MG63 (cell line): ENCODE results near the gene TAGLN2. TPM values are rescaled to one million over a fixed set of nuclear protein-coding genes. Genes with fewer than 3 reads are reported as not detected.
A peak's percentile ranks its signal among the peaks of the same experiment; 100 is the strongest.

Source experiments
- DNase-seq: peaks from one replicate; pipeline ENCODE4 v3.0.0-alpha.2; 2020
- H3K27me3 ChIP-seq: fragments of 250-450 bp; sonication (Bioruptor Pico); 2 replicates; pipeline ENCODE4 v1.5.1; 2020; ENCODE audit warnings: mild to moderate bottlenecking, moderate library complexity
- H3K36me3 ChIP-seq: fragments of 250-450 bp; sonication (Bioruptor Pico); 2 replicates; pipeline ENCODE4 v1.5.1; 2020; ENCODE audit warnings: mild to moderate bottlenecking, moderate library complexity
- H3K4me3 ChIP-seq: fragments of 250-450 bp; sonication (Bioruptor Pico); 2 replicates; pipeline ENCODE4 v1.5.1; 2020; ENCODE audit warnings: mild to moderate bottlenecking, moderate library complexity
- H3K9me3 ChIP-seq: fragments of 250-450 bp; sonication (Bioruptor Pico); 2 replicates; pipeline ENCODE4 v1.5.1; 2020; ENCODE audit warnings: mild to moderate bottlenecking, moderate library complexity
- total RNA-seq: library from RNA; depleted of rRNA; stranded (reverse); fragments of >200 nt; shearing (Covaris generic); gene quantifications from 2 replicates; pipeline ENCODE4 v1.2.3, GENCODE V29; 2014; ENCODE audit warnings: low replicate concordance

Gene TAGLN2
- total RNA-seq, 1 experiment from 2014 or later, result 1,079 TPM

DNA sequence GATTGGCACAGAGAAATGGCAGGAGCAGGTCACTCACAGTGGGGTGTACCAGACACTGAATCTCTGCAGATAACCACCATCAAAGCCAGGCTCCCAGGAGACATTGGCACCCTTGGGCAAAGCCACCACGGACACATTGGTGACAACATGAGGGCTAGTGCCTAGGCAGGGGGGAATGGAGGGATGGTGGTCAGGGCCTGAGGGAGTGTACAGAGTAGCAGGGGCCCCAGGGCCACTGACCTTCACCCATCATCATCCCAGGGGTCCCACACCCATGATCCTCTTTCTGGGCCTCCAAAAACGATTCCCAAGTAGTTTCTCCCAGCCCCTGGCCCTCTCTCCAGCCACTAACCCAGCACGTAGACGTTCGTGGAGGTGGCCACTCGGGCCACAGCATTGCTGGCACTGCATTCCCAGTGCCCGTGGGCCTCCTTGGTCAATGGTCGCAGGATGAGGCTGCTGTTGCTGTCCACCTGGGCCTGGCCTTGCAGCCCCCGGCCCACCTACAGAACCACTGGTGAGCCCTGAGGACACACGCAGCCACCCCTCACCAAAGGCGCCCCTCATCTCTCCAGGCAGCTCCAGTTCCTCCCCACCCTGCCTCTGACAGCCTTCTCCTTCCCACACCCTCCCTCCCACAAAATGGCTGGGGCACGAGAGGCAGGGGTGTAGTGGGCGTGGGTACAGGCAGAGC lies 5.9 kb upstream of the TAGLN2 start:
- Histone ChIP-seq H3K9me3 (no peaks in the 10 kb centered on the region), H3K36me3 (no peaks in the 10 kb centered on the region), H3K27me3 (no peaks in the 10 kb centered on the region), H3K4me3 (no peak overlapping the region)
- no peak for DNase-seq

DNA sequence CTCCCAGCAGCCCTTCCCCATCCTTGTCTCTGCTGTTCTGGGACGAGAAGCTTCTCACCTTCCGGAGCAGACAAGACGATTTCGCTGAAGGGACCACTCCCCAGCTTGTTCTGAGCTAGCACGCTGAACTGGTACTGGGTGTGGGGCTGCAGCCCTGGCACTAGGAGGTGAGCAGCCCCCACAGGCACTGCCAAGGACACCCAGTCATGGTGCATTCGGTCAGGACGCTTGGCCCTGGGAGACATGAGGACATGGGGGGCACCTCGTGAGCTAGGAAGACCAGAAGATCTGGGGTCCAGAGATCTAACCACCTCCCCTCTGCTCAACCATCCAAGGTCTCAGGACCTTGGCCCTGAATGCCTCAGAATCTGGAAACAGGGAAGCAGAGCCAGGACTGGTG lies 5.3 kb upstream of the TAGLN2 start:
- H3K36me3 ChIP-seq, result no peaks in the 10 kb centered on the region
- no peaks in the 10 kb centered on the region for H3K9me3 ChIP-seq
- H3K27me3 ChIP-seq, result no peaks in the 10 kb centered on the region
- no peak for DNase-seq
- no peak overlapping the region for H3K4me3 ChIP-seq

DNA sequence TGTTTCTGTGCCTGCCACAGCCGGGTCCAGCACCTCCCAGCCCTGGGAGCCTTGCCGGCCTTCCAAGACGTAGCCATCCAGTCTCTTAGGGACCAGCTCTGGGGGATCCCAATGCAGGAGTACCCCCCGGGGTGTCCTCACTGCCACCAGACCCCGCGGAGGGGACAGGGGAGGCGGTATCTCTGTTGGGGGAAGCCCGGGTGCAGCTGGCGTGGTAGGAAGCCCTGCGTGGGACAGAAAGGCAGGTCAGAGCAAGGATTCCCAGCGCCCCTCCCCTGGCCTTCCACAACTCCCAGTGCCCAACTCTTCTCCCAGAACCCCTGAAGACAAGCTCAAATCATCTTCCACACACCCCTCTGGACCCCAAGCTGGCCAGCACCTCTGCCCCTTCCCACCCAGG lies 4.9 kb upstream of the TAGLN2 start:
- H3K4me3 ChIP-seq, result no peak overlapping the region
- no peak for DNase-seq
- H3K36me3 ChIP-seq, result no peaks in the 10 kb centered on the region
- no peaks in the 10 kb centered on the region for H3K9me3 ChIP-seq
- no peaks in the 10 kb centered on the region for H3K27me3 ChIP-seq

DNA sequence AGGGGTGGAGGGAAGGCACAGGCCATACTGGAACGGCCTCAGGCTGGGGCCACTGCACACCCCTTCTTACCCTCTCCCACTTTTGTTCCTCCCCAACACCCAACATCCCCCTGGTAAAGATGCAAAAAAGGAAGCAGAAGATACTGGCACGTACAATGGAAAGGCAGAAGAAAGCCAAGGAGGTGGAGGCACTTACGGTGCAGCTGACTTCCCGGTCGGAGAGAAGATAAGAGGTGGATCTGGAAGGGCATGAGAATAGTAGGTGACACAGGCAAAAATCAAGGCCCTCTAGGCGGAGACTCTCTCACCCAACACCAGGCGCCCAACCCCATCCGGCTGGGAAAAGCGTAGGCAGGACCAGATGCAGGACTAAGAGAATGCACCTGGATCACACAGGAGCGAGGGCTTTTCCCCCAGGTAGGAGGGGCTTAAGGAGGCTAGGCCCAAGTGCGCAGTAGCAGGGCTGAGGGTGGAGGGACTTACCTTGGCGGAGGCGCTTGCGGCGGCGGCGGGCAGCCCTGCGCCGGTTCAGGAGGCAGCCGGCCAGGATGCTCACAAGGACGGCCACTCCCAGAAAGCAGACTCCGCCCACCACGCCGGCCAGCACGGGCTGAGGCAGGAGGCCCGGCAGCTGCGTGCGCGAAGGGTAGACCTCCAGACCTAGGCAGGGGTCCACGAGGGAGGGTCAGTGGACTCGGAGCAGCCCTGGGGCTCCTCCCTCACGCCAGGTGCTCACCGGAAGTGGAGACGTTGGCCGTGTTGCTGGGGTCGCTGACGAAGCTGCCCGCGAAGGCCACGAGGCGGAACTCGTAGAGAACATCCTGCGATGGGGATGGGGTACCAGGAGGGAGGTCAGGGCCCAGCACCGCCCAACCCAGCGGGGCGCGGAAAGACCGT lies 4.1 kb upstream of the TAGLN2 start:
- DNase-seq, result no peak
- no peak overlapping the region for H3K4me3 ChIP-seq

DNA sequence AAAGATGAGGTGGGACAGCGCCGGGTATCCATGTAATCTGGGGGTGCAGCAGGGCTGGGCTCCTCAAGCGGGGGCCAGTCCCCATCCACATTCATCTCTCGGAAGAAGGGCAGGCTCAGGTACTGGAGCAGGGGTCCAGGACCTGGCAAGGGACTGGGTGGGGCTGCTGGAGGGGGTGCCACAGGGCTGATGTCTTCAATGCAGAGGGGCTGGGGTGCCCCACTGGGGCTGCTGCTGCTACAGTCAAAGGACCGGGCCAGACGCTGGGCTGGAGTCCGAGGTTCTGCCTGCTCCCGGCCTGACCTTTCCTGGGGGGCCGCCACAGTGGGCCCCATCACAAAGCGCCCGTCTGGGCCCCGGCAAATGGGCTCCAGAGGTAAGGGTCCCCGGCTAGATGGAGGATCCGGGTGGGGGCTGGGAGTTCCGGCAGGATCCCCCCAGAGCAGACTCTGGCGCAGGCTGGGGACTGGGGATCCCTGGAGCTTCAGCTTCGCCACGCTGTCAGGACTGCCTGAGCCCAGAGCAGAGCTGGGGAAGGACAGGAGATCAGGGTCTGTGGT lies 3.3 kb upstream of the TAGLN2 start:
- Histone ChIP-seq H3K9me3 (no peaks in the 10 kb centered on the region), H3K4me3 (no peak overlapping the region), H3K36me3 (peaks cover 14% of the 10 kb centered on the region), H3K27me3 (no peaks in the 10 kb centered on the region)
- no peak for DNase-seq

More for the DNA sequence above, 4.1 kb upstream of the TAGLN2 start:
- Histone ChIP-seq H3K9me3 (no peaks in the 10 kb centered on the region), H3K27me3 (no peaks in the 10 kb centered on the region), H3K36me3 (peaks cover 6% of the 10 kb centered on the region)

DNA sequence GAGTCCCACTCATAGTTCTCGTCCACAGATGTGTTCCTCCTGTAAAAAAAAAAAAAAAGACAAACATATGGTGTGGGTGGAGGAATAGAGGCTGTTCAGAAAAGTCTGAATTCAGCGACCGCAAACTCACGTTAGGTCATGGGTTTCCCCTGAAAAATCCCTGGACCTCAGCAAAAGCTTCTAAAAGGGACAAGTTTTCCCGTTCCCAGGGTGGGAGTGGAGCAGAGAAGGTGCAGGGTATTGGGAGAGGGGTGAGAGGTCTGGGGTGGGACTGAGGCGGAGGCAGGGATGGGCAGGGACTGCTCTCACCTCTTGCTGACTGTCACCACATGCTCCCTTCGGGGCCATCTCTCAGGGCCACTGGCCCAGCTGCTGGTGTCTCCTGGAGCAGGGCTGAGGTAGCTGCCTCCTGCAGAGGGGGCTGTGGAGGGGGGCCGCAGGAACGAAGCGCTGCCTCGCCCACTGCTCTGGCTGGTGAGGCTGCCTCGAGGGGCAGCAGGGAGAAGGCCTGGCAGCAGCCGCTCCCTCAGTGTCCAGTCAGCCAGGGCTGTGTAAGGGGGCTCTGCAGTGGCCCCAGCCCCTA lies 2.6 kb upstream of the TAGLN2 start:
- H3K36me3 ChIP-seq, result peaks cover 20% of the 10 kb centered on the region
- no peak overlapping the region for H3K4me3 ChIP-seq
- no peak for DNase-seq
- no peaks in the 10 kb centered on the region for H3K9me3 ChIP-seq
- H3K27me3 ChIP-seq, result no peaks in the 10 kb centered on the region

DNA sequence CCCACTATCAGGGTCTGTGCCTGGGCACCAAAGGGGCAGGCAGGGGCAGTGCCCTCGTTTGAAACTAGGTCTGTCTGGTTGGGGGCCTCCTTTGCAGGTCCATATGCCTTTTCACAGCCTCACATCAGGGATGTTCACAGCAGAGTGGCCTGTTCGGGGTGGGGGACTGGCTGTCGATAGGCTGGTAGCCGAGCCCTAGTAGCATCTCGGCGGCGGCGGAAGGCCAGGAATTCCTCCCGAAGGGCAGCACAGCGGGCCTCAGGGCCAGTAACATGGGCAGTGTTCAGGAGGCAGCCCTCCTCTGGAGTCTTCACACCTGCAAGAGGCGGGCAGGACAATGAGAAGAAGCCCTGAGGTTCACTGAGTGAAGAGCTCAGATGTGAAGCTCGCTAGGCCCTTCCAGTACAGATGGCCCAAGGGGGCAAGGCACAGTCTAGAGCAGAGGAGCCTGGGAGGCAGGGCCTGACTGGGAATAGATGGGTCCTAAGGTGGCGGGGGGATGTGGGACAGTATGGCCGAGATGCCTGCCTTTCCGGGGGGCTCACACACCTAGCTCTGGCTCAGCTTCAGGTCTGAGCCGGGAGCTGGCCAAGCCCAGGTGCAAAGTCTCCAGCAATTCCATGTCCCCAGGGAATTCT lies 2.0 kb upstream of the TAGLN2 start:
- DNase-seq, result no peak
- Histone ChIP-seq H3K9me3 (no peaks in the 10 kb centered on the region), H3K36me3 (peaks cover 26% of the 10 kb centered on the region), H3K4me3 (no peak overlapping the region), H3K27me3 (no peaks in the 10 kb centered on the region)

DNA sequence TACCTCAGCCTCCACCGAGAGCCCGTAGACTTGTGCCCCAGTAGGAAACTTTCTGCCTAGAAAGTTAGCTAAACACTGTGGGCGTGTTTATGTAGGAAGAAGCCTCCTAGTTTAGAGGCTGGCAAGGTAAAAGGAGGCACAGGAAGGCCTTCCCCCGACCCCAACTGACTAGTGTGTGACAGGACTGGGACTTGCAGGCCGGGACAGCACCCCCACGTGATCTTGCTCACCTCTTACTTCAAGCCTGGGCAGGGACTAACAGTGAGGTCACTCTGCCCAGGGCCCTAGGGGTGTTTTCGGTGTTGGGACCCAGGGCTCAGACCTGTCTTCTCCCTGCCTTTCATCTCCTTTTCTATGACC lies 392 bp upstream of the TAGLN2 start:
- Histone ChIP-seq H3K36me3 (peaks cover 43% of the 10 kb centered on the region), H3K9me3 (no peaks in the 10 kb centered on the region), H3K27me3 (no peaks in the 10 kb centered on the region), H3K4me3 (peak overlapping the region; percentile 83)
- DNase-seq, result peak; percentile 39

DNA sequence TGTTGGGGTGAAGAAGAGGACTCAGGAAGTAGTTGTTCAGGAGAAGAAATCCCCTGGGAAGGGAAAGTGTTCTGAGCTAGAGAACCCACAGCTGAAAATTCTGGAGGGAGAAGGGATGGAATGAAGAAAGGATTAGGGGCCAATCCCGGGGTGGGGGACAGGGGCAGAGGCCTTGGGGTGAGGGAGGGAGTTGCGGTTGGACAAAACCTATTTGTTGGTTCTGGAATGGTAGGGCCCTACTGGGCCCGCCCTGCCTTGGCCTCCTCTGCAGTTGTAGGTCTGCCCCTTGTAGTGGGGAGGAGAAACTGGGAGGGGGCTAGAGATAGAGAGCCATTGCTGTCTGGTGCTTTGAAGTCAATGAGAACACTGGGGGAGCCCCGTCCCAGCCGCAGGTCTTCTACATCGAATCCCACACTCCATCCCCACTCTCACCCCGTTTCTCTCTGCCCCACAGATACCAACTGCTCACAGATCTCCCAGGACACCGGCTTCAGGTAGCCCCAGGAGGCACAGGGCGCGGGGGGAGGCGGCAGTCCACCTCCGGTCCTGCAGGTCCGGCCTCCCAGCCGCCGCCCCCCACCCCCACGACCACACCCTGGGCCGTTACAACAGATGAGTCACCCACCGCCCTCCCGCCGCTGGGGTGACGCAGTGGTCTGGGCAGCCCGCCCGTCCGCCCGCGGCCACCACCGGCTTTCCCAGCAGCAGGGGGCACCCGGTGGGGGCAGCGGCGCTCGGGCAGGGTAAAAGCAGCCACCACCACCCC lies 1.1 kb downstream of the TAGLN2 start:
- H3K36me3 ChIP-seq, result peaks cover 57% of the 10 kb centered on the region
- peak; percentile 96 for DNase-seq
- no peaks in the 10 kb centered on the region for H3K9me3 ChIP-seq
- peak overlapping the region; percentile 83 for H3K4me3 ChIP-seq
- no peaks in the 10 kb centered on the region for H3K27me3 ChIP-seq

DNA sequence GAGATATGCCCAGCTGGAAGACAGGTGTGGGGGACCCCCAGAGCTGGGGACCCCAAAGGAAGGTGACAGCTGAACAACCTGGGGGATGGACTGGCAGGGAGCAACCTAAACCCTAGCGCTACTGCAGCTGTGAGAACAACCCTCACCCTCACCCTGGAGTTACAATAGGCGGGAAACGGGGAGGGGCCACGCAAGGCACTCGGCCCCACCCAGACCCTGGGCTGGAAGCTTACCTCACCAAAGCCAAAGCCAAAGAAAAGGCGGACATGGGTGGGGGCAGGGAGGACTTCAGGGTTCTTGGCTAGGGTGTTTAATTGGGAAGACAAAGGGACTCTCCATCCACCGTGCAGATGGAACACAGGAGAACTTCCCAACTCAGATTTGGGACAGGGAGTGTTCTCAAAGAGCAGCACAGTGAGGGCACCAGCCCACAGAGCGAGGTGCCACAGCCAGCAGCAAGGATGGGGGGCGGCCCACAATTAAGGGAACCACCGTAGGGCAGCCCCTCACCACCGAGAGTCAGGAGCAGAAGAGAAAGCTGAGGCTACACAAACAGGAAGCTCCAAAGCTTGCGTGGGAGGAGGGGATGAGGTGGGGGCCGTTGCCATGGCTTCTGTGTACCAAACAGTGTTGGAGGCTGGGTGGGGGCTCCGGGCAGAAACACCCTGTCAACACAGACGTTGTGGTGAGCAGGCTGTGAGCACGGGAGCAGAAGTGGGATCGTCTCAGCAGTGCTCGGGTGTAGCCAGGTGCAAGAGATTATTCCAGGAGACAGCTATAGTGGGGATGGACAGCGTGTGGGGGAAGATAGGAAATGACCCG lies 1.9 kb downstream of the TAGLN2 start:
- Histone ChIP-seq H3K36me3 (peaks cover 65% of the 10 kb centered on the region), H3K9me3 (no peaks in the 10 kb centered on the region)

DNA sequence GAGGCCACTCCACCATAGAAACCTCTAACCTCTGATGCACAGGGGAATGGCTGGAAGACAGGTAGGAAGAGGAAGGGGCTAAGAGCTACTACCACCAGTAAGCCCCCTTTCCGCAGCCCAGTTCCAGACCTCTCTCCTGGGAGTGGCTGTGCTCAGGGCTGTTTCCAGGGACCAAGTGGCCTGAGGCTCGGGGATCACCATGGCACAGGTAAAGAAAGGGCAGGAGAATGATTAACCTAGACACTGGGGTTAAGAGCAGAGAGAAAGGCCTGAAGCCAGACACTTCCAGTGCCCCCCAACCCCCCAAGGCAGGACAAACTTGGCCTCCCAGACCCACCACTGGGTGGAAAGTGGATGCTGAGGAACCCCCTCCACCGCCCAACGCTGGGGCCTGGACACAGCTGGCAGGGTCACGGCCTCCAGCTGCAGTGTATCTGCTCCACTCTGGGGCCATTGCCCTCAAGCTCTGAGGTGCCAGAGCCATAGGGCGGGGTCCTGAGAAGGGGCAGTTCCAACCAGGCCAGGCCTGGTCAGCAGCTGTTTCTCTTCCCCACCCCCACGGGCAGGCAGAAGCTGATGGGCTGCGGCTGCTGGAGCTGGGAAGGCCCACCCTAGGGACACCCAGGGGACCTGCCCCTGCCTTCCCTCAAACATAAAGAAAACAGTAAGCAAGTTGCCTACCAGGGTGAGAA lies 2.6 kb downstream of the TAGLN2 start:
- peak; percentile 68 for DNase-seq
- Histone ChIP-seq H3K27me3 (no peaks in the 10 kb centered on the region), H3K4me3 (peak overlapping the region; percentile 83), H3K36me3 (peaks cover 73% of the 10 kb centered on the region), H3K9me3 (no peaks in the 10 kb centered on the region)

More for the DNA sequence above, 1.9 kb downstream of the TAGLN2 start:
- Histone ChIP-seq H3K27me3 (no peaks in the 10 kb centered on the region), H3K4me3 (peak overlapping the region; percentile 83)
- peak; percentile 90 for DNase-seq

DNA sequence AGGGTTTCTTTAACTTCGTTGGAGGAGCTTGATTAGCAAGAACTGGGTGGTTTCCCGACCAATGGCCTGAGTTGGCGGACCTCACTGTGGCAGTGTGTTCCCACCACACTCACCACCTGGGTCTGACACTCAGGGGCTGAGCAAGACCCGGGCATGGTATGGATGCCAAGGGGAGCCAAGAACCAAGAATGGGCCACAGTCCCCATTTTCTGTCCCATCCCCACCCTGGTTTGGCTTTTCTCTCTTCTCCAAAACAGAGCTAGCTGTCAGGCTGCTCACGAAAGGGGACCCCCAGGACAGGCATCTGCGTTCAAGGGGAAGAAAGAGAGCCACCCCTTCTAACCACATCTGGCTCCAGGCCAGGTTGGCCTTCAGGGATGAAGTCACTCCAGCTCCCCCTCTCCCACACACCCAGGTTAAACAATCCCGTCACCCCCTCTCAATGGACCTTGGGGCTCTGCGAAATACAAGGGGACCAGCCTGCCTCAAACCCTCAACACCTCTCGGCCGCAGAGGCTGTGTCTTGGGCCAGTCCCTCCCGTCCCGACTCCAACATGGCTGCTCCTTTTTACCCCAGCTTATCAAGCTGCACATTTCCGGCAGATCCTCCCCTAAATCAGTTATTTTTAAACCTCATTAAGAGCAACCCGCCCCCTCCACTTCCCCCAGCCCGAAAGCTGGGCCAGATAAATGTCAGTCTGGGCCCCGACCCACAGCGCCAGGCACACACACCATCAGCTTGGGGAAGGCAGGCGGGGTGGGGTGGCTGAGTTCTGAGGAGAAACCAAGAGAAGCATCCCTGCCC lies 3.4 kb downstream of the TAGLN2 start:
- no peaks in the 10 kb centered on the region for H3K27me3 ChIP-seq
- peaks cover 81% of the 10 kb centered on the region for H3K36me3 ChIP-seq
- peak overlapping the region; percentile 83 for H3K4me3 ChIP-seq
- no peak for DNase-seq
- H3K9me3 ChIP-seq, result no peaks in the 10 kb centered on the region

DNA sequence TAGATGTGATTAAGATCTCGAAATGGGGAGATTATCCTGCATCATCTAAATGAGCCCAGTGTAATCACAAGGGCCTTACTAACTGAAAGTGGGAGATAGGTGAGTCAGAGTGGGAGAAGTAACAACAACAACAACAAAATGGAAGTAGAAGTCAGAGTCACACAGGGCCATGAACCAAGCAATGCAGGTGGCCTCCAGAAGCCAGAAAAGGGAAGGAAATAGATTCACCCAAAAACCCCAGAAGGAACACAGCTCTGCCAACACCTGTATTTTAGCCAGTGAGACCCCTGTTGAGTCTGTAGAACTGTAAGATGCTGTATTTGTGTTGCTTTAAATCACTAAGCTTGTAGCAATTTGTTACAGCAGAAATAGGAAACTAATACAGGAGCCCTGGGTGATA lies 4.1 kb downstream of the TAGLN2 start:
- H3K36me3 ChIP-seq, result peaks cover 86% of the 10 kb centered on the region
- no peaks in the 10 kb centered on the region for H3K9me3 ChIP-seq
- DNase-seq, result no peak
- no peak overlapping the region for H3K4me3 ChIP-seq
- H3K27me3 ChIP-seq, result no peaks in the 10 kb centered on the region

DNA sequence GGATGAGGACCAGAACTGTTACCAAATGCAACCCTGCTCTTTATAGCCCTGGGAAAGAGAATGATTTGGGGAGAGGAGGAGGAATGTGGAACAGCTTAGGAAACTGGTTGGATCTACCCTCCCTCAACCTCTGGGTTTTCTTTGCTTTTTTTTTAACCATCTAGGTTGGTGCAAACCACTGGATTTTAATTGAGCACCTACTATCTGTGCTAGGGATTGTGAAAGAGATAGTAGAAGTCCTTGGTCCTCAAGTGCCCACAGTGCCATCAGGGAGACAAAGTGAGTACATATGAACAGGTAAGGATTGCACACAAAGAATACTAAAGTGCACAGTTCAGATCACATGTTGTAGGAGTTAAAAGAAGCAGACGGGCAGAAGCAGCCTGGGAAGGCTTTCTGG lies 4.7 kb downstream of the TAGLN2 start:
- Histone ChIP-seq H3K36me3 (peaks cover 89% of the 10 kb centered on the region), H3K4me3 (no peak overlapping the region), H3K27me3 (no peaks in the 10 kb centered on the region), H3K9me3 (no peaks in the 10 kb centered on the region)
- DNase-seq, result no peak
